HG02938 (cell line): ENCODE results near the gene CDAN1.
"Not testable (repeated sequence)": the region's sequence is repeated elsewhere in the genome, so short reads cannot be mapped to it uniquely, and the experiment has no call there.

Source experiments
- ATAC-seq: cut with Tn5 transposase; IDR thresholded peaks from one replicate; pipeline ENCODE4 v1.9.1; 2021; ENCODE audit warnings: mild to moderate bottlenecking, moderate library complexity; ENCODE audit not compliant: unreplicated experiment

Gene CDAN1

GRCh38 chr15:42736793-42737528 is at the start of gene CDAN1:
Gene CDAN1 (minus strand): TSS chr15:42737128. CDS start chr15:42737102, 26 bp downstream.
- ATAC-seq = peak; percentile 64

GRCh38 chr15:42785569-42785968 is 48.6 kb upstream of the CDAN1 start:
- ATAC-seq = no peak

- ATAC-seq = no peak
These were observed 47.8 kb upstream of the CDAN1 start for GRCh38 chr15:42784705-42785104.

- no peak for ATAC-seq
These were observed 45.8 kb upstream of the CDAN1 start for GRCh38 chr15:42782716-42783115.

- ATAC-seq = no peak
These were observed 38.5 kb upstream of the CDAN1 start for GRCh38 chr15:42775416-42775815.

GRCh38 chr15:42772901-42773300 is 36.0 kb upstream of the CDAN1 start:
- ATAC-seq = no peak

- ATAC-seq = no peak
These were observed 35.2 kb upstream of the CDAN1 start for GRCh38 chr15:42772144-42772543.

GRCh38 chr15:42766109-42766508 is 29.2 kb upstream of the CDAN1 start:
- ATAC-seq = not testable (repeated sequence)

- not testable (repeated sequence) for ATAC-seq
These were observed 27.3 kb upstream of the CDAN1 start for GRCh38 chr15:42764154-42764731.

GRCh38 chr15:42761813-42762212 is 24.9 kb upstream of the CDAN1 start:
- not testable (repeated sequence) for ATAC-seq

GRCh38 chr15:42760759-42761158 is 23.8 kb upstream of the CDAN1 start:
- ATAC-seq = no peak

- ATAC-seq = no peak
These were observed 22.2 kb upstream of the CDAN1 start for GRCh38 chr15:42759093-42759492.

- no peak for ATAC-seq
These were observed 13.4 kb upstream of the CDAN1 start for GRCh38 chr15:42750306-42750705.

GRCh38 chr15:42749266-42749665 is 12.3 kb upstream of the CDAN1 start:
- ATAC-seq = no peak

- no peak for ATAC-seq
These were observed 7.3 kb upstream of the CDAN1 start for GRCh38 chr15:42744195-42744594.

GRCh38 chr15:42742149-42742548 is 5.2 kb upstream of the CDAN1 start:
- ATAC-seq = no peak

GRCh38 chr15:42741710-42742109 is 4.8 kb upstream of the CDAN1 start:
- no peak for ATAC-seq

GRCh38 chr15:42737529-42738328 is 801 bp upstream of the CDAN1 start:
- peak; percentile 4 for ATAC-seq

- peak; percentile 17 for ATAC-seq
These were observed 643 bp downstream of the CDAN1 start for GRCh38 chr15:42736178-42736792.

- no peak for ATAC-seq
These were observed 1.4 kb downstream of the CDAN1 start for GRCh38 chr15:42735382-42736165.
